HG02759 (cell line): ENCODE results near the gene CC2D1B.
"Not testable (repeated sequence)": the region's sequence is repeated elsewhere in the genome, so short reads cannot be mapped to it uniquely, and the experiment has no call there.

Experiments used
- ATAC-seq: cut with Tn5 transposase; IDR thresholded peaks from one replicate; pipeline ENCODE4 v1.9.1; 2021; ENCODE audit warnings: mild to moderate bottlenecking, moderate library complexity; ENCODE audit not compliant: unreplicated experiment

The CC2D1B gene

GRCh38 chr1:52365746-52366516 lies at the start of gene CC2D1B:
CC2D1B (minus strand) TSS chr1:52366205; CDS start chr1:52364620, 1,585 bp downstream.
- peak; percentile 94 for ATAC-seq

GRCh38 chr1:52414942-52415341 lies 48.9 kb upstream of the CC2D1B start:
- no peak for ATAC-seq

- no peak for ATAC-seq
Measured at GRCh38 chr1:52413410-52413989, 47.5 kb upstream of the CC2D1B start.

GRCh38 chr1:52404975-52405338 lies 39.0 kb upstream of the CC2D1B start:
- no peak for ATAC-seq

- ATAC-seq: peak; percentile 94
Measured at GRCh38 chr1:52404116-52404974, 38.3 kb upstream of the CC2D1B start, which contains the start of the genes ORC1 and PRPF38A. ORC1 (minus strand) TSS chr1:52404423; CDS start chr1:52402223, 2,200 bp downstream. PRPF38A (plus strand) TSS chr1:52404602; CDS start chr1:52404750, 148 bp downstream.

GRCh38 chr1:52403566-52404115 lies 37.6 kb upstream of the CC2D1B start:
- peak; percentile 34 for ATAC-seq

GRCh38 chr1:52402860-52403240 lies 36.8 kb upstream of the CC2D1B start:
- no peak for ATAC-seq

- no peak for ATAC-seq
Measured at GRCh38 chr1:52400131-52400530, 34.1 kb upstream of the CC2D1B start.

GRCh38 chr1:52399629-52400028 lies 33.6 kb upstream of the CC2D1B start:
- ATAC-seq: no peak

GRCh38 chr1:52393174-52393573 lies 27.2 kb upstream of the CC2D1B start:
- no peak for ATAC-seq

- ATAC-seq: no peak
Measured at GRCh38 chr1:52386458-52386857, 20.5 kb upstream of the CC2D1B start.

GRCh38 chr1:52385376-52385775 lies 19.4 kb upstream of the CC2D1B start:
- ATAC-seq: no peak

GRCh38 chr1:52369851-52370250 lies 3.8 kb upstream of the CC2D1B start:
- not testable (repeated sequence) for ATAC-seq

- ATAC-seq: no peak
Measured at GRCh38 chr1:52368383-52369172, 2.6 kb upstream of the CC2D1B start.

GRCh38 chr1:52367272-52367671 lies 1.3 kb upstream of the CC2D1B start:
- ATAC-seq: no peak

GRCh38 chr1:52366517-52366827 lies 467 bp upstream of the CC2D1B start:
- no peak for ATAC-seq

- no peak for ATAC-seq
Measured at GRCh38 chr1:52365071-52365745, 797 bp downstream of the CC2D1B start.

- ATAC-seq: no peak
Measured at GRCh38 chr1:52364235-52364839, 1.7 kb downstream of the CC2D1B start.

GRCh38 chr1:52360595-52360968 lies 5.4 kb downstream of the CC2D1B start:
- no peak for ATAC-seq
